ENCODE measurements around the gene TAF11L2.

TAF11L2 gene

GRCh38 chr5:17477043-17477442 is 21.0 kb upstream of the TAF11L2 start:
- no peaks in the 10 kb centered on the region for H3K9me3 ChIP-seq (ENCODE audit: control insufficient read depth, insufficient read depth, low read length)
- TF ChIP-seq CTCF (IDR thresholded peaks at IDR 0.05; ENCODE audit: low read depth, low read length, poor library complexity, severe bottlenecking) = no peak
- peaks cover 24% of the 10 kb centered on the region for H3K4me1 ChIP-seq (ENCODE audit: control insufficient read depth, low read length)

GRCh38 chr5:17477573-17478265 is 20.3 kb upstream of the TAF11L2 start:
- peaks cover 3% of the 10 kb centered on the region; the same call in 1 of the 2 replicates for H3K27me3 ChIP-seq (ENCODE audit: control insufficient read depth, low read length)
- no peak overlapping the region for H3K27ac ChIP-seq (ENCODE audit: low read depth, low read length)
- no peaks in the 10 kb centered on the region for H3K79me2 ChIP-seq (ENCODE audit: control insufficient read depth, low read length)
- TF ChIP-seq CTCF (IDR thresholded peaks at IDR 0.05; ENCODE audit: low read depth, low read length, poor library complexity, severe bottlenecking) = no peak
- no peaks in the 10 kb centered on the region for H3F3A ChIP-seq (ENCODE audit: control insufficient read depth, insufficient read depth)
- H4K20me1 ChIP-seq (ENCODE audit: control insufficient read depth, insufficient read depth, low read depth, low read length) = no peaks in the 10 kb centered on the region
- H3K36me3 ChIP-seq (ENCODE audit: control insufficient read depth, low read length) = no peaks in the 10 kb centered on the region
- H3K4me2 ChIP-seq (ENCODE audit: low read length) = no peak overlapping the region
- H3K4me1 ChIP-seq (ENCODE audit: control insufficient read depth, low read length) = peaks cover 24% of the 10 kb centered on the region
- H3K4me3 ChIP-seq (ENCODE audit: low read length) = no peak overlapping the region
- H3K9me2 ChIP-seq (replicated peaks; ENCODE audit: control insufficient read depth, low read length) = no peaks in the 10 kb centered on the region
- H3K9me3 ChIP-seq (ENCODE audit: control insufficient read depth, insufficient read depth, low read length) = no peaks in the 10 kb centered on the region

More at GRCh38 chr5:17477043-17477442, 21.0 kb upstream of the TAF11L2 start:
- H3K4me2 ChIP-seq (ENCODE audit: low read length) = no peak overlapping the region
- no peaks in the 10 kb centered on the region for H3K79me2 ChIP-seq (ENCODE audit: control insufficient read depth, low read length)
- no peaks in the 10 kb centered on the region for H3K36me3 ChIP-seq (ENCODE audit: control insufficient read depth, low read length)
- no peak overlapping the region for H3K4me3 ChIP-seq (ENCODE audit: low read length)
- no peaks in the 10 kb centered on the region for H3K9me2 ChIP-seq (replicated peaks; ENCODE audit: control insufficient read depth, low read length)
- H3F3A ChIP-seq (ENCODE audit: control insufficient read depth, insufficient read depth) = no peaks in the 10 kb centered on the region
- H4K20me1 ChIP-seq (ENCODE audit: control insufficient read depth, insufficient read depth, low read depth, low read length) = no peaks in the 10 kb centered on the region
- H3K27me3 ChIP-seq (ENCODE audit: control insufficient read depth, low read length) = peaks cover 3% of the 10 kb centered on the region; the same call in 1 of the 2 replicates
- no peak overlapping the region for H3K27ac ChIP-seq (ENCODE audit: low read depth, low read length)

- Histone ChIP-seq H3K4me1 (ENCODE audit: control insufficient read depth, low read length) (peaks cover 9% of the 10 kb centered on the region), H3F3A (ENCODE audit: control insufficient read depth, insufficient read depth) (no peaks in the 10 kb centered on the region), H3K27me3 (ENCODE audit: control insufficient read depth, low read length) (peaks cover 3% of the 10 kb centered on the region; the same call in 1 of the 2 replicates), H3K9me3 (ENCODE audit: control insufficient read depth, insufficient read depth, low read length) (no peaks in the 10 kb centered on the region), H3K36me3 (ENCODE audit: control insufficient read depth, low read length) (no peaks in the 10 kb centered on the region), H3K79me2 (ENCODE audit: control insufficient read depth, low read length) (no peaks in the 10 kb centered on the region), H3K4me3 (ENCODE audit: low read length) (no peak overlapping the region), H4K20me1 (ENCODE audit: control insufficient read depth, insufficient read depth, low read depth, low read length) (no peaks in the 10 kb centered on the region), H3K9me2 (replicated peaks; ENCODE audit: control insufficient read depth, low read length) (no peaks in the 10 kb centered on the region), H3K27ac (ENCODE audit: low read depth, low read length) (no peak overlapping the region), H3K4me2 (ENCODE audit: low read length) (no peak overlapping the region)
- TF ChIP-seq EZH2phosphoT487 (IDR thresholded peaks at IDR 0.05; ENCODE audit: borderline replicate concordance, low read length) (no peak), CTCF (IDR thresholded peaks at IDR 0.05; ENCODE audit: low read depth, low read length, poor library complexity, severe bottlenecking) (no peak)
Observed at GRCh38 chr5:17481378-17481777, 16.7 kb upstream of the TAF11L2 start.
